ENCODE data around the gene SLC6A8.

GRCh38 chrX:153731117-153731844, 43.6 kb downstream of the SLC6A8 start:
- no peak for TF ChIP-seq CTCF (IDR thresholded peaks at IDR 0.05; ENCODE audit: low read depth, low read length)
- TF ChIP-seq POLR2A (IDR thresholded peaks at IDR 0.05; ENCODE audit: extremely low read depth, insufficient read length), result no peak
